ENCODE data around the gene AKAP8L.

GRCh38 chr19:15427350-15427700 lies 8.5 kb upstream of the AKAP8L start:
- TF ChIP-seq, protein P1, sequence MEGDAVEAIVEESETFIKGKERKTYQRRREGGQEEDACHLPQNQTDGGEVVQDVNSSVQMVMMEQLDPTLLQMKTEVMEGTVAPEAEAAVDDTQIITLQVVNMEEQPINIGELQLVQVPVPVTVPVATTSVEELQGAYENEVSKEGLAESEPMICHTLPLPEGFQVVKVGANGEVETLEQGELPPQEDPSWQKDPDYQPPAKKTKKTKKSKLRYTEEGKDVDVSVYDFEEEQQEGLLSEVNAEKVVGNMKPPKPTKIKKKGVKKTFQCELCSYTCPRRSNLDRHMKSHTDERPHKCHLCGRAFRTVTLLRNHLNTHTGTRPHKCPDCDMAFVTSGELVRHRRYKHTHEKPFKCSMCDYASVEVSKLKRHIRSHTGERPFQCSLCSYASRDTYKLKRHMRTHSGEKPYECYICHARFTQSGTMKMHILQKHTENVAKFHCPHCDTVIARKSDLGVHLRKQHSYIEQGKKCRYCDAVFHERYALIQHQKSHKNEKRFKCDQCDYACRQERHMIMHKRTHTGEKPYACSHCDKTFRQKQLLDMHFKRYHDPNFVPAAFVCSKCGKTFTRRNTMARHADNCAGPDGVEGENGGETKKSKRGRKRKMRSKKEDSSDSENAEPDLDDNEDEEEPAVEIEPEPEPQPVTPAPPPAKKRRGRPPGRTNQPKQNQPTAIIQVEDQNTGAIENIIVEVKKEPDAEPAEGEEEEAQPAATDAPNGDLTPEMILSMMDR (IDR thresholded peaks at IDR 0.05): no peak
- TF ChIP-seq POLR2A (IDR thresholded peaks at IDR 0.05): no peak
